H1 (cell line): Measurements from ENCODE around the gene ARHGAP24. TPM values are rescaled to one million over a fixed set of nuclear protein-coding genes. Genes with fewer than 3 reads are reported as not detected.

Source experiments
- CTCF ChIA-PET: fragments of 300-600 bp; sonication (Branson Sonifier 250); formaldehyde crosslinking; loops from one replicate; lab custom pipeline; 2021; ENCODE audit not compliant: partially characterized antibody; lab: Charles Lee
- POLR2A ChIA-PET: fragments of 300-600 bp; sonication (Branson Sonifier 250); formaldehyde crosslinking; loops from one replicate; lab custom pipeline; 2021; ENCODE audit warnings: inconsistent platforms; ENCODE audit not compliant: partially characterized antibody; lab: Charles Lee
- DNase-seq, 2 experiments: peaks; one replicate each; pipeline versions ENCODE4 v3.0.0 to v3.0.0-alpha.2; 2010 to 2022; ENCODE audit warnings: low spot score in 2 of 2, low read depth in 1 of 2, mixed read lengths in 1 of 2
- FAIRE-seq: peaks from 2 replicates; lab custom pipeline; 2011; peaks lifted over from hg19 to GRCh38; lab: Jason Lieb, UNC
- H2AFZ ChIP-seq: 2 replicates; pipeline ENCODE4 v1.8.1; 2012; ENCODE audit warnings: low read length, inconsistent platforms
- H2AK5ac ChIP-seq: 2 replicates; pipeline ENCODE4 v1.6.1; 2013; ENCODE audit warnings: low read depth, low read length
- H2BK120ac ChIP-seq: replicated peaks from 2 replicates; pipeline ENCODE3; 2013; ENCODE audit warnings: low read depth, low read length, inconsistent platforms
- H2BK12ac ChIP-seq: 2 replicates; pipeline ENCODE4 v1.6.1; 2013; ENCODE audit warnings: low read depth, low read length
- H2BK15ac ChIP-seq: 2 replicates; pipeline ENCODE4 v1.6.1; 2013; ENCODE audit warnings: low read length
- H2BK20ac ChIP-seq: 2 replicates; pipeline ENCODE4 v1.6.1; 2013; ENCODE audit warnings: low read length
- H2BK5ac ChIP-seq: 2 replicates; pipeline ENCODE4 v1.6.1; 2013; ENCODE audit warnings: low read depth, low read length
- H3K14ac ChIP-seq: 2 replicates; pipeline ENCODE4 v1.6.1; 2013; ENCODE audit warnings: inconsistent platforms; ENCODE audit not compliant: insufficient read length
- H3K18ac ChIP-seq: 2 replicates; pipeline ENCODE4 v1.6.1; 2013; ENCODE audit warnings: low read length; ENCODE audit errors: extremely low read depth
- H3K23ac ChIP-seq: 2 replicates; pipeline ENCODE4 v1.6.1; 2013; ENCODE audit warnings: inconsistent platforms; ENCODE audit not compliant: insufficient read length
- H3K23me2 ChIP-seq: 2 replicates; pipeline ENCODE4 v1.6.1; 2013; ENCODE audit warnings: low read depth, low read length
- H3K27ac ChIP-seq: 2 replicates; pipeline ENCODE4 v1.6.1; 2011; ENCODE audit warnings: low read depth, low read length, inconsistent platforms
- H3K27me3 ChIP-seq, 4 experiments: replicated peaks in 1 of 4; 1 replicate in 1 of 4; 2 replicates in 3 of 4; pipeline versions ENCODE4 v1.6.1 to v1.8.1; 2011 to 2013; ENCODE audit warnings: low read length in 3 of 4, mild to moderate bottlenecking in 3 of 4, inconsistent platforms in 2 of 4, mixed read lengths in 2 of 4, moderate library complexity in 1 of 4; ENCODE audit not compliant: control insufficient read depth in 3 of 4, insufficient read depth in 3 of 4; ENCODE audit errors: extremely low read depth in 1 of 4
- H3K36me3 ChIP-seq, 4 experiments: 2 replicates each; pipeline versions ENCODE4 v1.6.1 to v1.8.1; 2011 to 2013; ENCODE audit warnings: mild to moderate bottlenecking in 4 of 4, low read length in 3 of 4, moderate library complexity in 2 of 4, control low read depth in 1 of 4, inconsistent platforms in 1 of 4; ENCODE audit not compliant: insufficient read depth in 4 of 4, control insufficient read depth in 2 of 4
- H3K4ac ChIP-seq: replicated peaks from 2 replicates; pipeline ENCODE3; 2013; ENCODE audit warnings: low read length, low read depth, mixed read lengths, inconsistent platforms; ENCODE audit not compliant: insufficient read length
- H3K4me1 ChIP-seq, 4 experiments: replicated peaks in 1 of 4; 1 replicate in 1 of 4; 2 replicates in 3 of 4; pipeline versions ENCODE4 v1.6.1 to v1.8.1; 2011 to 2013; ENCODE audit warnings: low read length in 3 of 4, inconsistent platforms in 2 of 4, mixed read lengths in 1 of 4; ENCODE audit not compliant: insufficient read depth in 4 of 4, control insufficient read depth in 3 of 4
- H3K4me2 ChIP-seq, 2 experiments: 2 replicates each; pipeline versions ENCODE4 v1.6.1 to v1.8.1; 2011 to 2013; ENCODE audit warnings: low read depth in 2 of 2, low read length in 2 of 2, control low read depth in 1 of 2, inconsistent platforms in 1 of 2, mild to moderate bottlenecking in 1 of 2; ENCODE audit not compliant: insufficient read depth in 1 of 2
- H3K4me3 ChIP-seq, 4 experiments: fragments of 200-600, 300-600 bp in 1 of 4; sonication (generic), shearing (Covaris generic), sonication (Bioruptor Twin) in 1 of 4; 2 replicates each; pipeline versions ENCODE4 v1.5.1 to v1.8.1; 2011 to 2016; ENCODE audit warnings: low read length in 4 of 4, low read depth in 3 of 4, control low read depth in 2 of 4, inconsistent platforms in 2 of 4, mild to moderate bottlenecking in 2 of 4, mixed read lengths in 1 of 4, moderate library complexity in 1 of 4; ENCODE audit not compliant: insufficient read depth in 2 of 4; ENCODE audit errors: extremely low read depth in 1 of 4
- H3K56ac ChIP-seq: replicated peaks from 2 replicates; pipeline ENCODE3; 2013; ENCODE audit warnings: low read depth, mild to moderate bottlenecking, mixed read lengths, low read length, inconsistent platforms; ENCODE audit not compliant: insufficient read length
- H3K79me1 ChIP-seq: 2 replicates; pipeline ENCODE4 v1.6.1; 2013; ENCODE audit warnings: low read depth, low read length, control low read depth
- H3K79me2 ChIP-seq, 2 experiments: 2 replicates each; pipeline versions ENCODE4 v1.6.1 to v1.8.1; 2012 to 2013; ENCODE audit warnings: low read length in 2 of 2, mild to moderate bottlenecking in 2 of 2, inconsistent platforms in 1 of 2; ENCODE audit not compliant: insufficient read depth in 2 of 2, control insufficient read depth in 1 of 2
- H3K9ac ChIP-seq, 4 experiments: replicated peaks in 1 of 4; 1 replicate in 1 of 4; 2 replicates in 3 of 4; pipeline versions ENCODE4 v1.6.1 to v1.8.1; 2011 to 2013; ENCODE audit warnings: low read depth in 3 of 4, low read length in 3 of 4, control low read depth in 2 of 4, mild to moderate bottlenecking in 2 of 4, moderate library complexity in 2 of 4, inconsistent platforms in 1 of 4; ENCODE audit errors: extremely low read depth in 1 of 4
- H3K9me3 ChIP-seq, 2 experiments: 2 replicates each; pipeline versions ENCODE4 v1.6.1 to v1.8.1; 2012 to 2013; ENCODE audit warnings: mild to moderate bottlenecking in 2 of 2, moderate library complexity in 2 of 2, control low read depth in 1 of 2, inconsistent platforms in 1 of 2, low read depth in 1 of 2, low read length in 1 of 2, mixed read lengths in 1 of 2; ENCODE audit not compliant: insufficient read depth in 2 of 2
- H4K20me1 ChIP-seq, 2 experiments: replicated peaks in 1 of 2; 2 replicates each; pipeline versions ENCODE3 to v1.8.1; 2011 to 2013; ENCODE audit warnings: inconsistent platforms in 2 of 2, low read length in 2 of 2, mild to moderate bottlenecking in 1 of 2; ENCODE audit not compliant: insufficient read depth in 2 of 2, control insufficient read depth in 1 of 2
- H4K5ac ChIP-seq: 2 replicates; pipeline ENCODE4 v1.6.1; 2013; ENCODE audit warnings: low read length, low read depth, mixed read lengths, inconsistent platforms; ENCODE audit not compliant: insufficient read length
- H4K8ac ChIP-seq: 2 replicates; pipeline ENCODE4 v1.8.0; 2013; ENCODE audit warnings: mild to moderate bottlenecking, moderate library complexity, low read length, inconsistent platforms; ENCODE audit not compliant: insufficient read depth; ENCODE audit errors: extremely low read depth
- H4K91ac ChIP-seq: replicated peaks from 2 replicates; pipeline ENCODE3; 2013; ENCODE audit warnings: low read length, mixed read lengths, inconsistent platforms; ENCODE audit not compliant: insufficient read length
- BRCA1 ChIP-seq: IDR thresholded peaks from 2 replicates; pipeline ENCODE4 v1.6.1; 2012; ENCODE audit warnings: low read depth, low read length, improper control_type of control experiment
- CBX5 ChIP-seq: fragments of 300-800, 300-1000 bp; sonication (generic); IDR thresholded peaks from 2 replicates; pipeline ENCODE4 v1.7.1; 2016; ENCODE audit warnings: antibody characterized with exemption, low read length, low read depth
- CEBPB ChIP-seq: IDR thresholded peaks from 2 replicates; pipeline ENCODE4 v1.6.1; 2012; ENCODE audit warnings: low read depth, low read length
- CREB1 ChIP-seq: IDR thresholded peaks from 2 replicates; pipeline ENCODE4 v1.6.1; 2012; ENCODE audit warnings: inconsistent platforms
- EGR1 ChIP-seq: IDR thresholded peaks from 2 replicates; pipeline ENCODE4 v1.6.1; 2011; ENCODE audit warnings: low read depth, low read length, borderline replicate concordance
- HDAC6 ChIP-seq: IDR thresholded peaks from one replicate; pipeline ENCODE4 v1.7.1; 2012; ENCODE audit warnings: low read depth, mild to moderate bottlenecking, inconsistent platforms, low read length, moderate library complexity
- JUN ChIP-seq: IDR thresholded peaks from 2 replicates; pipeline ENCODE4 v1.6.1; 2011; ENCODE audit warnings: low read depth, mild to moderate bottlenecking, improper control_type of control experiment, low read length
- NRF1 ChIP-seq: IDR thresholded peaks from 2 replicates; pipeline ENCODE4 v1.6.1; 2011; ENCODE audit warnings: mild to moderate bottlenecking, low read depth, low read length, improper control_type of control experiment
- POLR2A ChIP-seq, 2 experiments: IDR thresholded peaks; 1 replicate in 1 of 2; 2 replicates in 1 of 2; pipeline ENCODE4 v1.6.1; 2011; ENCODE audit warnings: low read depth in 2 of 2, low read length in 2 of 2, mild to moderate bottlenecking in 2 of 2; ENCODE audit errors: control extremely low read depth in 1 of 2
- POLR2AphosphoS5 ChIP-seq: IDR thresholded peaks from 2 replicates; pipeline ENCODE4 v1.6.1; 2011; ENCODE audit warnings: low read depth, low read length
- RBBP5 ChIP-seq: IDR thresholded peaks from 2 replicates; pipeline ENCODE4 v1.7.1; 2012; ENCODE audit warnings: low read depth, mild to moderate bottlenecking, inconsistent platforms, low read length, moderate library complexity, borderline replicate concordance
- SP1 ChIP-seq: IDR thresholded peaks from 2 replicates; pipeline ENCODE4 v1.6.1; 2011; ENCODE audit warnings: low read depth, low read length
- SP2 ChIP-seq: IDR thresholded peaks from 2 replicates; pipeline ENCODE4 v1.6.1; 2012; ENCODE audit warnings: mild to moderate bottlenecking, low read length, inconsistent platforms
- SRF ChIP-seq: IDR thresholded peaks from 2 replicates; pipeline ENCODE4 v1.6.1; 2011; ENCODE audit warnings: mild to moderate bottlenecking, low read depth, low read length, moderate library complexity
- YY1 ChIP-seq: IDR thresholded peaks from 2 replicates; pipeline ENCODE4 v1.6.1; 2011; ENCODE audit warnings: low read depth, mild to moderate bottlenecking, low read length
- WGBS, 2 experiments: shearing (Covaris generic) in 1 of 2; methylation state at CpG; one replicate each; pipeline versions ENCODE4 v1.1.6 to v1.1.7; 2013 to 2015; ENCODE audit warnings: low lambda C conversion rate in 2 of 2, mixed read lengths in 2 of 2, inconsistent platforms in 1 of 2, low coverage in 1 of 2, missing lambda C conversion rate in 1 of 2; ENCODE audit not compliant: insufficient replicate concordance in 2 of 2, insufficient coverage in 1 of 2, insufficient read length in 1 of 2; ENCODE audit errors: extremely low coverage in 1 of 2, missing lambda C conversion rate in 1 of 2; 5-methylcytosine and 5-hydroxymethylcytosine counted together
- polyA plus RNA-seq, 7 experiments: library from polyadenylated mRNA; depleted of rRNA in 3 of 7; stranded (reverse) in 5 of 7; unstranded in 2 of 7; fragments of >200 nt in 5 of 7; fragments of 200-250 nt in 2 of 7; gene quantifications; 1 replicate in 5 of 7; 2 replicates in 1 of 7; 4 replicates in 1 of 7; pipeline versions ENCODE4 v1.2.1 to v1.2.3, GENCODE V29; 2011 to 2013; ENCODE audit warnings: missing spikeins in 2 of 7, mixed read lengths in 2 of 7
- total RNA-seq: library from RNA; stranded (reverse); fragmentation: NEBNext Ultra II Directional; extraction: Animal tissue kit (Norgen Biotek cat#: 25700); gene quantifications from 2 replicates; pipeline ENCODE4 v1.2.1, GENCODE V29; 2021
- TF ChIP-seq, protein P1 (sequence below): IDR thresholded peaks from 2 replicates; pipeline ENCODE4 v1.6.1; 2012; ENCODE audit warnings: inconsistent platforms

ARHGAP24 gene
- total and polyA plus RNA-seq, 2 of the 8 experiments (the other 6 are each of a cell fraction or from before 2014, with no cell fraction given) = 0.08 to 0.50 TPM

DNA sequence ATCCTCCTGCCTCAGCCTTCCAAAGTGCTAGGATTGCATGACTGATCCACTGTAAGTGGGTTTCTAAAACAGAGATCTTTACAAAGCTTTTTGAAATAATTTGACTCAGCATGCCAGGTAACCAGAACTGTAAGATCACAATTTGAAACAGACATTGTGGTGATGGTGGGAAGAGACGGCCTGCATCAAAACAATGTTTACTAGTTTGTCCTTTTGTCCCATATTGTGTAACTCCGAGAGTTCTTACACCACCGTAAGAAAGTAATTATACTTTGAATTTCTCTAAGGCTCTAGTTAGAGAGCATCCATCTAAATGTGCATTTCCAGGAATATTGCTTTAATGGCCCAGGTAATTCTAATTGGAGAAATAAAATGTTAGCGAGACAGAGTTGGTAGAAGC lies 594 bp upstream of the ARHGAP24 start:
- Histone ChIP-seq H2BK15ac (no peak overlapping the region), H2BK5ac (no peak overlapping the region), H3K23me2 (peaks cover 2% of the 10 kb centered on the region; the same call in 1 of the 2 replicates), H2BK120ac (no peak overlapping the region), H3K56ac (no peak overlapping the region), H3K4me2 (peak overlapping the region; percentile 61 to 89; a peak in 2 of 4 replicates), H4K20me1 (no peaks in the 10 kb centered on the region), H3K18ac (no peak overlapping the region), H2AFZ (no peak overlapping the region), H3K9ac (no peak overlapping the region), H3K79me2 (no peaks in the 10 kb centered on the region), H3K14ac (no peak overlapping the region), H4K91ac (no peak overlapping the region), H4K8ac (no peak overlapping the region), H3K36me3 (no peaks in the 10 kb centered on the region), H3K4me3 (peak overlapping the region in 1 of 4 experiments; percentile 71; a peak in 4 of 8 replicates), H4K5ac (no peak overlapping the region), H3K27ac (no peak overlapping the region), H2BK20ac (no peak overlapping the region), H3K9me3 (no peaks in the 10 kb centered on the region), H3K27me3 (peaks cover 0 to 1% (median 0%) of the 10 kb centered on the region in 4 experiments; a peak in 4 of 7 replicates), H3K79me1 (no peaks in the 10 kb centered on the region), H2AK5ac (no peak overlapping the region), H3K4ac (no peak overlapping the region), H3K23ac (no peak overlapping the region), H3K4me1 (peaks cover 0 to 3% (median under 1%) of the 10 kb centered on the region in 4 experiments; a peak in 1 of 7 replicates), H2BK12ac (no peak overlapping the region)
- DNase-seq = no peak
- 91% methylated on average over 4 of the region's 4 CpGs; no CpG with 5 or more reads in 1 of the 2 experiments for WGBS, 2 experiments
- no peak for FAIRE-seq
- POLR2A ChIA-PET = interaction anchor here (0.6 to 0.7 kb wide), 4 partner anchors 12 to 499 kb away, joined by 3 read pairs; no protein-coding TSS in a partner anchor
- CTCF ChIA-PET = interaction anchor here (0.9 to 2.1 kb wide), 7 partner anchors 8 to 391 kb away, joined by 3 to 7 read pairs (median 4); no protein-coding TSS in a partner anchor
- TF ChIP-seq YY1 (no peak), BRCA1 (no peak), NRF1 (no peak), POLR2AphosphoS5 (no peak), HDAC6 (no peak), CBX5 (no peak), SRF (no peak), SP1 (no peak), RBBP5 (no peak), CREB1 (no peak), CEBPB (no peak), JUN (no peak), POLR2A (IDR thresholded peaks at IDR 0.05; ENCODE audit: control extremely low read depth in 1 of 2, low read depth in 2 of 2, low read length in 2 of 2) (no peak), EGR1 (no peak), SP2 (no peak)
- TF ChIP-seq, protein P1, sequence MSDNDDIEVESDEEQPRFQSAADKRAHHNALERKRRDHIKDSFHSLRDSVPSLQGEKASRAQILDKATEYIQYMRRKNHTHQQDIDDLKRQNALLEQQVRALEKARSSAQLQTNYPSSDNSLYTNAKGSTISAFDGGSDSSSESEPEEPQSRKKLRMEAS = no peak
